Karpas-422 (cell line): ENCODE results near the gene NFX1. TPM values are rescaled to one million over a fixed set of nuclear protein-coding genes. Genes with fewer than 3 reads are reported as not detected.

Experiments
- DNase-seq: peaks from one replicate; pipeline ENCODE4 v3.0.0-alpha.2; 2015
- H2AFZ ChIP-seq: fragments of 200-600 bp; sonication (generic); 2 replicates; pipeline ENCODE4 v1.6.1; 2014; ENCODE audit warnings: antibody characterized with exemption, low read length, mixed read lengths
- H3K27ac ChIP-seq: fragments of 200-600 bp; sonication (generic); 2 replicates; pipeline ENCODE4 v1.5.1; 2014; ENCODE audit warnings: mild to moderate bottlenecking, low read length, moderate library complexity
- H3K27me3 ChIP-seq: fragments of 200-600 bp; sonication (generic); 2 replicates; pipeline ENCODE4 v1.6.1; 2014; ENCODE audit warnings: low read length, mixed read lengths
- H3K36me3 ChIP-seq: fragments of 200-600 bp; sonication (generic); 2 replicates; pipeline ENCODE4 v1.6.1; 2014; ENCODE audit warnings: low read length, mixed read lengths; ENCODE audit not compliant: insufficient read depth
- H3K4me1 ChIP-seq: fragments of 200-600 bp; sonication (generic); 2 replicates; pipeline ENCODE4 v1.6.1; 2014; ENCODE audit warnings: mild to moderate bottlenecking, low read length, mixed read lengths
- H3K4me2 ChIP-seq: fragments of 200-600 bp; sonication (generic); 2 replicates; pipeline ENCODE4 v1.6.1; 2014; ENCODE audit warnings: low read length, low read depth, mild to moderate bottlenecking; ENCODE audit not compliant: poor library complexity, severe bottlenecking
- H3K4me3 ChIP-seq: fragments of 200-600 bp; sonication (generic); 2 replicates; pipeline ENCODE4 v1.5.1; 2014; ENCODE audit warnings: mild to moderate bottlenecking, antibody characterized with exemption, low read length, mixed read lengths
- H3K79me2 ChIP-seq: fragments of 200-600 bp; sonication (generic); 2 replicates; pipeline ENCODE4 v1.6.1; 2014; ENCODE audit warnings: mild to moderate bottlenecking, low read length, mixed read lengths
- H3K9ac ChIP-seq: fragments of 200-600 bp; sonication (generic); 2 replicates; pipeline ENCODE4 v1.6.0; 2014; ENCODE audit warnings: low read length
- H3K9me2 ChIP-seq: fragments of 200-600 bp; sonication (generic), shearing (Covaris generic); replicated peaks from 2 replicates; pipeline ENCODE4 v1.6.0; 2014; ENCODE audit warnings: mild to moderate bottlenecking, low read length, moderate library complexity; ENCODE audit not compliant: insufficient read depth
- H3K9me3 ChIP-seq: fragments of 300-700, 200-600 bp; sonication (generic); 2 replicates; pipeline ENCODE4 v1.6.1; 2014; ENCODE audit warnings: low read length, mixed read lengths
- H4K20me1 ChIP-seq: fragments of 200-600 bp; sonication (generic); 2 replicates; pipeline ENCODE4 v1.6.1; 2014; ENCODE audit warnings: mild to moderate bottlenecking, antibody characterized with exemption, low read length, low read depth; ENCODE audit not compliant: insufficient read depth
- total RNA-seq: library from RNA; depleted of rRNA; stranded (reverse); fragments of >200 nt; shearing (Covaris generic); gene quantifications from 2 replicates; pipeline ENCODE4 v1.2.3, GENCODE V29; 2014; ENCODE audit warnings: low replicate concordance

Gene NFX1
- total RNA-seq, 1 experiment from 2014 or later: 51.4 TPM

- Histone ChIP-seq H3K36me3 (peaks cover 12% of the 10 kb centered on the region; the same call in 1 of the 2 replicates), H3K4me3 (peak overlapping the region; percentile 78), H3K27ac (peak overlapping the region; percentile 97), H3K9me2 (no peaks in the 10 kb centered on the region), H2AFZ (no peak overlapping the region), H3K4me1 (peaks cover 48% of the 10 kb centered on the region), H4K20me1 (no peaks in the 10 kb centered on the region), H3K9me3 (no peaks in the 10 kb centered on the region), H3K27me3 (no peaks in the 10 kb centered on the region), H3K9ac (peak overlapping the region; percentile 83), H3K4me2 (peak overlapping the region; percentile 86), H3K79me2 (peaks cover 41% of the 10 kb centered on the region)
- peak; percentile 60 for DNase-seq
Measured at GRCh38 chr9:33289496-33289895, 820 bp upstream of the NFX1 start.

- peak overlapping the region; percentile 97 for H3K27ac ChIP-seq
- no peaks in the 10 kb centered on the region for H3K9me3 ChIP-seq
- no peaks in the 10 kb centered on the region for H3K9me2 ChIP-seq
- H3K27me3 ChIP-seq: no peaks in the 10 kb centered on the region
- peak overlapping the region; percentile 83 for H3K9ac ChIP-seq
- peaks cover 45% of the 10 kb centered on the region for H3K79me2 ChIP-seq
- H3K4me1 ChIP-seq: peaks cover 52% of the 10 kb centered on the region
- DNase-seq: no peak
- peak overlapping the region; percentile 86 for H3K4me2 ChIP-seq
- H2AFZ ChIP-seq: no peak overlapping the region
- no peaks in the 10 kb centered on the region for H4K20me1 ChIP-seq
- peaks cover 14% of the 10 kb centered on the region; the same call in 1 of the 2 replicates for H3K36me3 ChIP-seq
- peak overlapping the region; percentile 78 for H3K4me3 ChIP-seq
Measured at GRCh38 chr9:33289936-33290246, 425 bp upstream of the NFX1 start.

- Histone ChIP-seq H3K27ac (peak overlapping the region; percentile 97), H3K9me2 (no peaks in the 10 kb centered on the region), H3K4me3 (peak overlapping the region; percentile 78), H2AFZ (no peak overlapping the region), H4K20me1 (no peaks in the 10 kb centered on the region), H3K9me3 (no peaks in the 10 kb centered on the region), H3K79me2 (peaks cover 56% of the 10 kb centered on the region), H3K9ac (peak overlapping the region; percentile 83), H3K27me3 (no peaks in the 10 kb centered on the region), H3K4me1 (peaks cover 64% of the 10 kb centered on the region), H3K36me3 (peaks cover 18% of the 10 kb centered on the region; the same call in 1 of the 2 replicates), H3K4me2 (peak overlapping the region; percentile 86)
- no peak for DNase-seq
Measured at GRCh38 chr9:33291031-33291397, 698 bp downstream of the NFX1 start.

- peaks cover 65% of the 10 kb centered on the region for H3K79me2 ChIP-seq
- H3K4me3 ChIP-seq: peak overlapping the region; percentile 78; the same call in 1 of the 2 replicates
- peaks cover 73% of the 10 kb centered on the region for H3K4me1 ChIP-seq
- peaks cover 18% of the 10 kb centered on the region; the same call in 1 of the 2 replicates for H3K36me3 ChIP-seq
- H3K4me2 ChIP-seq: peak overlapping the region; percentile 86
- H4K20me1 ChIP-seq: no peaks in the 10 kb centered on the region
- peak overlapping the region; percentile 97 for H3K27ac ChIP-seq
- H3K9ac ChIP-seq: no peak overlapping the region
- no peaks in the 10 kb centered on the region for H3K27me3 ChIP-seq
- DNase-seq: no peak
- no peak overlapping the region for H2AFZ ChIP-seq
- H3K9me3 ChIP-seq: no peaks in the 10 kb centered on the region
- H3K9me2 ChIP-seq: no peaks in the 10 kb centered on the region
Measured at GRCh38 chr9:33291901-33292300, 1.6 kb downstream of the NFX1 start.

GRCh38 chr9:33293782-33294181 is 3.5 kb downstream of the NFX1 start:
- peaks cover 87% of the 10 kb centered on the region for H3K4me1 ChIP-seq
- H3K4me2 ChIP-seq: peak overlapping the region; percentile 86
- no peaks in the 10 kb centered on the region for H3K27me3 ChIP-seq
- peaks cover 82% of the 10 kb centered on the region for H3K79me2 ChIP-seq
- H3K36me3 ChIP-seq: peaks cover 29% of the 10 kb centered on the region; the same call in 1 of the 2 replicates
- no peaks in the 10 kb centered on the region for H3K9me2 ChIP-seq
- peak overlapping the region; percentile 30; the same call in 1 of the 2 replicates for H3K9ac ChIP-seq
- H2AFZ ChIP-seq: no peak overlapping the region
- H3K27ac ChIP-seq: peak overlapping the region; percentile 97
- no peaks in the 10 kb centered on the region for H3K9me3 ChIP-seq
- peaks cover 6% of the 10 kb centered on the region; the same call in 1 of the 2 replicates for H4K20me1 ChIP-seq
- peak overlapping the region; percentile 50 for H3K4me3 ChIP-seq
- DNase-seq: no peak

- Histone ChIP-seq H3K27ac (peak overlapping the region; percentile 97), H3K9me3 (no peaks in the 10 kb centered on the region), H3K79me2 (peaks cover 92% of the 10 kb centered on the region), H3K4me1 (peaks cover 84% of the 10 kb centered on the region), H3K9me2 (no peaks in the 10 kb centered on the region), H2AFZ (no peak overlapping the region), H3K4me3 (peak overlapping the region; percentile 50), H4K20me1 (peaks cover 6% of the 10 kb centered on the region; the same call in 1 of the 2 replicates), H3K9ac (peak overlapping the region; percentile 30), H3K36me3 (peaks cover 40% of the 10 kb centered on the region; the same call in 1 of the 2 replicates), H3K4me2 (peak overlapping the region; percentile 86), H3K27me3 (no peaks in the 10 kb centered on the region)
- DNase-seq: peak; percentile 78
Measured at GRCh38 chr9:33294670-33295432, 4.5 kb downstream of the NFX1 start.

GRCh38 chr9:33295571-33295970 is 5.3 kb downstream of the NFX1 start:
- peaks cover 47% of the 10 kb centered on the region; the same call in 1 of the 2 replicates for H3K36me3 ChIP-seq
- H4K20me1 ChIP-seq: peaks cover 9% of the 10 kb centered on the region; the same call in 1 of the 2 replicates
- H3K4me1 ChIP-seq: peaks cover 84% of the 10 kb centered on the region
- H3K4me2 ChIP-seq: peak overlapping the region; percentile 86
- no peak overlapping the region for H2AFZ ChIP-seq
- H3K4me3 ChIP-seq: peak overlapping the region; percentile 50; the same call in 1 of the 2 replicates
- H3K27ac ChIP-seq: peak overlapping the region; percentile 97
- no peaks in the 10 kb centered on the region for H3K27me3 ChIP-seq
- no peaks in the 10 kb centered on the region for H3K9me3 ChIP-seq
- H3K9ac ChIP-seq: no peak overlapping the region; the same call in 1 of the 2 replicates
- DNase-seq: peak; percentile 58
- no peaks in the 10 kb centered on the region for H3K9me2 ChIP-seq
- peaks cover 97% of the 10 kb centered on the region for H3K79me2 ChIP-seq

GRCh38 chr9:33297432-33297831 is 7.1 kb downstream of the NFX1 start:
- Histone ChIP-seq H3K9me2 (no peaks in the 10 kb centered on the region), H2AFZ (no peak overlapping the region), H3K4me2 (peak overlapping the region; percentile 86), H3K27me3 (no peaks in the 10 kb centered on the region), H3K79me2 (peaks cover 92% of the 10 kb centered on the region), H3K9me3 (no peaks in the 10 kb centered on the region), H3K4me3 (peak overlapping the region; percentile 50), H4K20me1 (peaks cover 16% of the 10 kb centered on the region; the same call in 1 of the 2 replicates), H3K36me3 (peaks cover 55% of the 10 kb centered on the region; the same call in 1 of the 2 replicates), H3K9ac (peak overlapping the region; percentile 65), H3K27ac (peak overlapping the region; percentile 97), H3K4me1 (peaks cover 69% of the 10 kb centered on the region)
- DNase-seq: peak; percentile 93
